ENCODE measurements around the gene MPHOSPH9.

The MPHOSPH9 gene

DNA sequence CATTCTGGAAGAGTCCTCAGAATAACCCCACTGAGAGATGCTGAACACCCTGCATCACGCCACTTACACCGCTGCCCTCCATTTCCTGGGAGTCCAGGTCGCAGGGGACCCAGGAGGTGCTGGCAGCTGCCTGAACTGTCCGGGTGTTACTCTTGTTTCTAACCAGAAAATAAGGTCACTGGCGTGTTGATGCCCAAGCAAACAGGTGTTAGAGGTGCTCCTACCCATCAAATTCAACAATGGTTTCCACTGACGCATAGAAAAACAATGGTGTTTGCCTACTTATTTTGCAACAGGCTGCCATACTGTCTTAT is 105.8 kb downstream of the MPHOSPH9 start:
- DNase-seq (ENCODE audit: low read depth): no peak

DNA sequence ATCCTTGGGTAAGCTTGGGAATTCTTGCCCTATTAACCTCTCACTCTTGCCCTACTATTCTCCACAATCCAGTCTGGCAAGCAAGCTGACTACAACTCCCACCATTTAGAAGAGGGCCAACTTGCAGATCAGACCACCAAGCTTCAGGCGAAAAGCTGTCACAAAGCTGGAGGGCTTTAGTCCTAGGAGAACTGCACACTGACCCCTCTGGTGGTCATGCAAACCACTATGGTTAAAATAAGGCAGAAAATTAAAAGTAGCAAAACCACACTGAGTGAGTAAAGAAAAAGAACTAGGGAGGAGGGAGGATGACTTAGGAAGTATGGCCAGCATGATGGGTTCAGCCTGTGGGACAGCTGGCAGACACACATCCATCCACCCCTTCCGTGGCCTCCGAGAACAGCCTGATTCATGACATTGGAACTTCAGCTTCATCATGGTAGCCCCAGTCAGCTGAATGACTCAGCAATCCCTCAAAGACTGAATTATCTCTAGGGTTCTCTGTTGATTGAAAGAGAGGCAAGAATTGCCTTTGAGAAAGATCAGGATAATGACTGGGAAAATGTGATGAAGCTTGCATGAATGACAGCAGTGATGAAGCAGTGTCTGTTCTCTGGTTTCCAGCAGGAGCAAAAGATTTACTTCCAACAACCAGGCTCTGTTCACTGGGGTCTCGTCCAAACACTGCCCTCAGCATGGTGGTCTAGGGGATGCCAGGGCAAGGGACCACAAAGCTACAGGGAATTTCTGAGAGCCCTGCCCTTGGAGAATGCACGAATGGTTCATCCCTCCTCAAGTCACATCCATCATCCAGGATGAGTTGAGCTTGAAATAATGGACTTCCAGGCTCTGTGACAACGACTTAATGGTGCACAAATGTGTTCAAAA is 106.4 kb downstream of the MPHOSPH9 start:
- DNase-seq (ENCODE audit: low read depth): peak; percentile 97

DNA sequence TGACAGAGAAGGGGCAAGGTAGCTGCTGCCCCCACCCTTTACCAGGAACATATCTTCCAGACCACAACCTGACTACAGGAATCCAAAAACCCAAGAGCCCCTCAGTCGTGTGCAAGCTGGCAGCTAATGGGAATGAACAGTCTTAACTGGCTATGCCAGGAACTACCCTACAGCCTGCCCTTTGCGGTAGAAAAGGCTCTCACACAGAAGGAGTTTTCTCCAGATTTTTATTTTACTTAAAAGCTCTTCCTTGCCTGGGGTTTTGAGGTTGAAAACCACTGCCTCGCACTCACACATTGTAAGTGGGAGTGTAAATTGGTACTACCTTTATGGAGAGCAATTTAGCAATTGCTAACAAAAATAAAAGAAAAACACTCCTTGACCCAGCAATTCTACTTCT is 110.3 kb downstream of the MPHOSPH9 start:
- no peak for DNase-seq (ENCODE audit: low read depth)

DNA sequence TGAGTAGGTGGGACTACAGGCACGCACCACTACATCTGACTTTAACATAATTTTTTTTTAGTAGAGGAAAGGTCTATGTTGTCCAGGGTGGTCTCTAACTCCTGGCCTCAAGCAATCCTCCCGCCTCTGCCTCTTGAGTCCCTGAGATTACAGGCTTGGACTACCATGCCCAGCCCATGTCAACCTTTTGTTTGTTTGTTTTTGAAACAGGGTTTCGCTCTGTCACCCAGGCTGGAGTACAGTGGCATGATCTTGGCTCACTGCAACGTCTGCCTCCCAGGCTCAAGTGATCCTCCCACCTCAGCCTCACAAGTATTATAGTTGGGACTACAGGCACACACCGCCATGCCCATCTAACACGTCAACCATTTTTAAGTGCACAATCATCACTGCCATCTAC is 111.3 kb downstream of the MPHOSPH9 start:
- DNase-seq (ENCODE audit: low read depth): no peak

DNA sequence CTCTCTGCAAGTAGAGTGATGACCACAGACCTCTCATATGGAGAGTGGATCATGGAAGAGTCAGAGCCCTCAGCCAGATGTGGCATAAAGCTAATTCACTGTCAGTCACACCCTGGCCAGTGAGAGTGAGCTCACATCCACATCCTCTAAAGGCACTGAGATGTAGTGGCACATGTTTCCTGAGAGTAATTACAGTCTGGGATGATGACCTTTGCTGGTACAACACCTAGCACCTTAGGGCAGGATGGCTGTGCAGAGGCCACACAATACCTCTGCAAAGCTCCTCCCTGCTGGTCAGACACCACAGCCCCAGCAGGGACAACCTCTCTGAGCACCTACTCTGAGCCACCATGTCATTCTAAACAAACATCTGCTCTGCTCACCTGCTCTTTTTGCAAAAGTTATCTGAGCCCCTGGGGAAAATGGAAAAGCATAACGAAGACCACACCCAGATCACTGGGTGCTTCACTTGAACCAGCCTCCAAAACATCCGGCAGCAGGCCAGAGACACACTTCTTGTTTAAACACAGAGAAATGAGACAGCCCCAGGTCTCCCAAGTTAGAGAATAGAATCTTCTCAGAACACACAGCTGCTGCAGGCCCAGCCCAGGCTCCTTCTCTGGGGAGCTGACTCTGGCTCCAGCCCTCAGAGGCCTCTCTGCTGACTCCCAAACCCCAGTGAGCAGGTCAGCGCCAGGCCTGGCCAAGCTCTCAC is 112.3 kb downstream of the MPHOSPH9 start:
- no peak for DNase-seq (ENCODE audit: low read depth)

DNA sequence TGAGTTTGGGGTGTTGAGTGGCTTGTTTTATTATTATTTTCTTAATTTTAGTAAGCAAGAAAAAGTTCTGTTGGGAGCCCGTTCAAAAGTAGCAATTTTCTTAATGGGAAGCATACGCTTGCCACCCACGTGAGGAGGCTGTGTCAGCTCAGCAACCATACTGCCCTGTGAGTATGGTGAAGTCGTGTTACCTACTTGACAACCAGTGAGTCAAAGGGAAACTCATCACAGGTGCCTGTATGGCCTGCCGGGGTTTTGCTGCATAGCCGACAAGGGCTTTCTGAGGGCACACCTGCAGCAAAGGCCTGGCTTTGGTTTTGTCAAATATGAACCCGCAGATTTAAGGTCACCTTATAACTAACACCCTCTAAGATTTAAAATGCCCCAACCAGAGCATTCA is 113.1 kb downstream of the MPHOSPH9 start:
- no peak for DNase-seq (ENCODE audit: low read depth)

DNA sequence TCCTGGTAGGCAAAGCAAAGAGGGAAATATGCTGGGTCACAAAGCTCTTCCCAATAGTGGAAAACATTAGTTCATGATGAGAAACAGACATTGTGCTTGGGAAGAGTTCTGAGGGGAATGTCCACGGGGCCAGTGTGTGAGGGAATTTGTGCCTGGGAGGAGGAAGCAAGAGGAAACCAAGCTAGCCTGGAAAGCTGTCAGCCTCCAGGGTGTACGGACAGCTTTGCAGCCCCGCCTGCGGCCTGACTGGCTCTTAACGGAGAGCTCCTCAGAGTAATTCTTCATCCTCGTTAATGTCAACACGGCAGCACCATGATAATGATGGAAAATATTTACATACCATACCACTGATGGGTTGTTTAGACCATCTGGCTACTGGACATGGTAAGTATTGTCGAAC is 114.4 kb downstream of the MPHOSPH9 start:
- no peak for DNase-seq (ENCODE audit: low read depth)

DNA sequence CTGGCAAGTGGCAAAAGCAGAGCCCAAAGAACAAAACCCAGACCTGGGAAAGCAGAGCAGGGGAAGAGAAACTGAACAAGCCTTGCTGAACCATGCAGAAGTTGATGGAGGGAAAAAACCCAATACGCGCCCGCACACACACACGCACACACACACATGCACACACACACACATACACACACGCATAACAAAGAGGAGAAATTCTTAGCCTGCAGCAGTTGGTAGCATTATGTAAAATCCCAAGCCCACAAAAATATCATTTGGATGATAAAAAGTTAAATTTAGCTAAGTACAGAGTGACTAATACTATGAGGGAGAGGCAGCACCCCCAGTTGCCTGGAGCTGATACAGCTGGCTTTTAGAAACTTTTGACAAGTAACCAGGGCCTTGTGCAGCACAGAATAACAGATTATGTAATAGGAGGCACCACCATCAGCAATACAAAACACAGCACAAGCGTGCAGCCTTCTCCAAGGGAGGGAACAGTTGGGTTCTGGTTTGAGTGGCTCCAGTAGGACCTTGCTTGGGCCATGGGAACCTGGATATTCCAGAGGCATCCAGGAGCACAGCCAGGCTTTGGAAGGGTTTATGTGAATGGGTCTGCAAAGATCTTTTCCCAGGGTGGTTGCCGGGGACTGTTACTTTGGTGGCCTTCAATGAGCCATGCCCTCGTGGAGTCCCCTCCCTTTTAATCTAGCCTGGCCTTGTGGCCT is 117.4 kb downstream of the MPHOSPH9 start:
- DNase-seq (ENCODE audit: low read depth): peak; percentile 87

DNA sequence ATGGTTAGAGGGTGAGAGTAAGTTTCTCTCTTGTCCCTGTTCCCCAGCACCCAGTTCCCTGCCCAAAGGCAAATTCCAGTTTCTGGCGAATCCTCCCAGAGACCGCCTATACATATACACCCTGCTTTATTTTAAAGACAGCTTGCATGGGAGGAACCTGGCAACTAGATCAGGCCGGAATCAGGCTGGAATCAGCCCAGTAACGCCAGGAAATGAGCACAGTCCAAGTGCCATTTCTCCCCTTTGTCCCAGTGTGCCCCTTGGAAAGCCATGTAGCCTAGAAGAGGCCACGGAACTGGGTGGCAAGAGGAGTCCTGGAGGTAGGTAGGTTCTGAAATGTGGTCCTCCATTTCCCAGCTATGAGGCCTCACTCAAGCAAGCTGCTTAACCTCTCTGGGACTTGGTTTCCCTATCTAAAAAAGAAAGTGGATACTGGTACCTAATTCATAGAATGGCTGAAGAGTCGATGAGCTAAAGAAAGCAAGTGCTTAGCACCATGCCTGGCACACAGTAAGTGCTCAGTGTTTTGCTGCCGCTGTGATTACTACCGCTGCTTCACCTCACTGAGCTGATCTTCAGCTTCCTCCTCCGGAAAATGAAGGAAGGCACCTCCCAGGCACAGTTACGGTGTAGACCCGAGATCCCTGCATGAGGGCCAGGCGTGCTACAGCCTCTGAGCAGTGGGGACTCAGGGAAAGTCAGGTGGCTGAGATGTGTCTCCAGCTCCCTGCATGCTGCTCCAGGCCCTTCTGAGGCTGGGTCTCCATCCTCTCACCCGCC is 118.4 kb downstream of the MPHOSPH9 start:
- DNase-seq (ENCODE audit: low read depth): no peak

DNA sequence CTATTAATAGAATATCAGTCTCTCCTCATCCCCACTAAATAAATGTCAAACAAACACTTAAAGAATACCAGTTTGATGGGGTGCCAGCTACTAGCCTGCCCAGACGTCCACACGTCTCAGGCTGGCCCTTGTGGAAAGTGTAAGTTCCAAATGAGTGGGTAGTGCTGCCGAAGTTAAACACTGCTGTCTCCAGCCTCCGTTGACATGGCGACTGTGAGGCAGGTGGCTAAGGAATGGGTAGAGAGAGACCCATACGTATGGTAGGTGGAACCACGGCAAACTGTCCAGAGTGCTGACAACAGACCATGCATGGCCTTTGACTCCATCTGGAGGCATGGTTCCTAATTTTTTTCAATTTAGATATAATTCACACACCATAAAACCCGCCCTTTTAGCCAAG is 119.9 kb downstream of the MPHOSPH9 start:
- no peak for DNase-seq (ENCODE audit: low read depth)

DNA sequence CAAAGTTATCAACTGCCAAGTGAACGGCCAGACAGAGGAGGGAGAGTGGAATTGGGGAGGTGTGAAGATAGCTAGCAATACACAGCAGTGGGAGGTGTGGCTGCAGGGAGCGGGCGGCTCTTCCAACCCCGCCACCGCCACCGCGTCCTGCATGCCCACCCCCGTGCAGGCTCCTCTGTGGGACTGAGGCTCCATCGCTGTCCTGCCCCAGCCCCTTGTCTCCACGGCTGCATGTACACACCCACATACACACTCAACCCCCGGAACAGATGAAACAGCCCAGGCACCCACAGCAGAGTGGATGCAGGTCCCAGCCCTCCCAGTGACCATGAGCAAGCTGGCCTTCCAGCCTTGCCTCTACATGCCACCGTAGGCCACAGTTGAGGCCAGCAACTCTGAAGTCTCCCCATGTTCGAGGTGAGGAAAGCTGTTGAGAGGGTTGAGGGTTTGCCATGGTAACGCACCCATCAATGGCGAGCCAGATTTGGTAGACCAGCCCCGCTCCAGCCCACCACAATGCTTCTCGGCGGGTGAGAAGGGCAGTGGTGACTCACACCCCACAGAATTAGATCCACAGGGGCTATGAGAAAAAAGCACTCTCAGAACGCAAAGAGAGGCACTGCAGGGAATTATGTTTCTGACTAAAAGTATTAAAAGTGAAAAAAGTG is 121.3 kb downstream of the MPHOSPH9 start:
- DNase-seq (ENCODE audit: low read depth): no peak

DNA sequence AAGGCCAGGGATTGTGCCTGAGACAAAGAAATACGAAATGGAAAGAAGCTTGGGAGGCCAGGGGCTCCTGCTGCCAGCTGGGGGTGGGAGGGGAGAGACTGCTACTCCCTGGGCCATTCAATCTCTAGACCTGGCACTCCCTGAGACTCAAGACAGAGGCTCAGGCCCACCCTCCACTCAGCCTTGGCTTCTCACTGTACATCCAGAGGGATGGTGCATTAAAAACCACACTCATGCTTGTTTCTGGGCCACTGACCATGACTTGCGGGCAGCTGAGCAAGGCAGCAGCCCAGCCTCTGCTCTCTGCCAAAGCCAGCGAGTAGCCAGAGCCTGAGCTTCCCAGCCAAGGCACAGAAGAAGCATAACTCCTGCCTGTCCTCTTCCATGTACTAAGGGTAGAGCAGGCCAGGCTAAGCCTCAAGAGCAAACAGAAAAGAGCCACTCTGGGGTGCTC is 123.6 kb downstream of the MPHOSPH9 start:
- no peak for DNase-seq (ENCODE audit: low read depth)

DNA sequence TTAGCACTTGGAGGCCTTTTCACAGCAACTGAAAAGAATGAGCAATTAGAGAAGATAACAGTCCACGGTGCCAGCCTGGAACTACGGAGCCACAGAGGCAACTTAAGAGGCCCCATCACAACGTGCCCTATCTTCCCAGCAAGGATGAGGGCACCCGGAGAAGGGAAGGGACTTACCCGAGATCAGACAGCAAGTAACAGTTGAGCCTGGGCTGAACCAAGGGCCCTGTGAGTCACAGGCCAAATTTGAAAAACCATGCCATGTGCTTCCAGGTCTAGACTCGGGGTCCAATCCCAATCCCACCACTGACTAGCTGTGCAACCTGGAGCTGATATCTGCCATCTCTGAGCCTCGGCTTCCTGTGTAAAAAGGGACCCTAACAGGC is 124.3 kb downstream of the MPHOSPH9 start:
- no peak for DNase-seq (ENCODE audit: low read depth)

DNA sequence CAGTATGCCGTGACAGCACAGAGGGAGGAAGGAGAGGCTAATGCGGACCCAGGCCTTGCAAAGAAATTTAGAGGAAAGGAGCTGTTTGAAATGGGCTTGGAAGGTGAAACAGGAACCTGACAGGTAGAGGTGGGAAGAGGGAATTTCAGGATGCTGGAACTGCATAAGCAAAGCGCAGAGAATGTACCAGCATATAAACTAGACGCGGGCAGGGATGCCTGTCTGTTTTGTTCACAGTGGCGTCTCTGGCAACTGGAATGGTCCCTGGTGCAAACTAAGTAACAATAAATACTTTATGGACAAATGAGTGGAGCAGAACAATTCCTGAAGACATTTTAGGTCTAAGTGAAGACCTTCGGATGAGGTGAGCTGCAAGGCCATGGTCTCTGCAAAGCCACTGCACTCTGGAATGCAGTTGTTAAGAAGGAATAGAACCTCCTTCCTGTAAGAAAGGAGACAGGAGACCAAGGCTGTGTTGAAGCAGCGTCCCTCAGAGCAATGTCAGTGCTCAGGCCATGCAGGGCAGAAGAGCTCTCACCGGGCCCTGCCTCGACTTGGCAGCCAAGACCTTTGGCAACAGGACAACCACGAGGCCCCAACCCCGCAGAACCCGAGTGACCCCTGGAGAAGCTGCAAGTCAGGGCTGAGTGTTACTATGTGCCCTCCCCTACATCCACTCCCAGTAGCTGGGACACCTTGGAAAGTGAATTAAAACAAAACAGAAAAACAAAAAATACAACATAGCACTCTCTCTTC is 124.8 kb downstream of the MPHOSPH9 start:
- DNase-seq (ENCODE audit: low read depth): no peak

DNA sequence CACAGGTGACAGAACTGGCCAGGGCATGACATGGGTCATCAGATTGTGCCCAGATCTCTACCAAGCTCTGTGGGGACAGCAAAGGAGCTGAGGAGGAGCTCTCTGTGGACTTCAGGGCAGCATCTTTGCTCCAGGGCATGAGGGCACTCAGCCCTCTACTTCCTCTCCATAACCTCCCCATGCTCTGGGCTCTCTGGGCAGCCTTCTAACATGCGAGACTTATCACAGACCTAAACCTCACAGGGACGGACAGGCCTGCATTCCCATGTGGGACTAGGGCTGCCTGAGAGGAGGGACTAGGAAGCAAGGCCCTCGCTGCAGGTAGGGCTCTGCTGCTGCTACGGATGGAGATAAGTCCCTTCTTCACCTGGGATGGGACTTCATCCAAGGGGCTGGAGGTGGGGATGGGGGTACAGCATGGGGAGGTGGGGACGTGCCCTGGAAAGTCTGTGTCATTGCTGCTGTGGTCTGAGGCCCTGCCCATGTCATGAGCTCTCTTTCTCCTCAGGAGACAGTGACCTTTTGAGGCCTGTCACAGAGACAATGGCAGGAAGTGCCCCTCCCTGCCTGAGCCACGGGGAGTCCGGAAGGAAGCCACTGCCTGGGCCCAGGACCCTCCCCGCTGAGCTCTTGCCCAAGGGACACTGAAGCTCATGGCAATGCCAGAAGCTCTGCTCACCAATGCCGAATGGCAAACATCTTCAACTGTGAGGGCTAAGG is 126.1 kb downstream of the MPHOSPH9 start:
- DNase-seq (ENCODE audit: low read depth): no peak

DNA sequence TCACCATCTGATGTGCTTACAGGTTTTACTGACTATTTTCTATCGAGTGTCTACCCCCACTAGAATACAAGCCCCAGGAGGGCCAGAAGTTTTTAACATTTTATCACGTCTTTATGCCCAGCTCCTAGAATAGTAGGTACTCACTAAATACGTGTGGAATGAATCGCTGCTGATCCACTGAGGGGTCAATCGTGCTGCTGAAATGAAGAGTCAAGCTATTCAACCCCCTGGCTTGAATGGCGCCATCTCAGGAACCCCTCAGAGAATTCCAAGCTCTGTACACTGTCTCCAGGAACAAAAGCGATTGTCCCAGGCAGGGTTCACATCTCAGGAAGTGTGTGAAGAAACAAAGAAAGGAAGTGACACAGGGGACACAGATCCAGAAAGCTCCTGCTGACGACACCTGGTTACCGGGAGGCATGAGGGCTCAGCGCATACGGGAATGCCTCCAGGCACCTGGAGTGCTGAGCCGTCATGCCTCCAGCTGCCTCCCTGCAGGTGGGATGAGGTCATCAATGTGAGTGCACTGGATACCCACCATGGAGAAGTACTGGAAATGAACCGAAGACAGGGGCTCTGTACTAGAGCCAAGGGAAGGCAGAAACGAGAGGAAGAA is 127.6 kb downstream of the MPHOSPH9 start:
- DNase-seq (ENCODE audit: low read depth): no peak

DNA sequence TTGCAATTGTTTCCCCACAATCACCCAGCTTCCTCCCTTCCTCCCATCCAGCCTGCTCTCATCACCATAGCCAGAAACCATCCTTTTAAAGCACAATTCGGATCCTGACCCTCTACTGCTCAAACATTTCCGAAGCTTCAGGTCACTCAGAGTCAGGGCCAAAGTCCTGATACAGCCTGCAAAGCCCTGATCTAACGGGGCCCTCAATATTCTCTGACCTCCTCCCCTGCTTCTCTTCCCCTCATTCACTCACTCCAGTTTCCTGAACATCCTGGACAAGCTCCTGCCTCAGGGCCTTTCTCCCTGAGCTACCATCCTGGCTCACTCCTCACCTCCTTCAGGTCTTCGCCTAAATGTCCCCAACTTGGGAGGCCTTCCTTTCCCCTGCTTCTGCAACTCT is 128.1 kb downstream of the MPHOSPH9 start:
- DNase-seq (ENCODE audit: low read depth): no peak
